Endothelial cell of umbilical vein (primary cell): ENCODE results near the gene DIS3L2.

Source experiments
- EZH2 ChIP-seq: IDR thresholded peaks from 2 replicates; pipeline ENCODE4 v1.6.1; 2012; ENCODE audit warnings: borderline replicate concordance, low read depth, mild to moderate bottlenecking, moderate library complexity, low read length, inconsistent platforms; ENCODE audit not compliant: severe bottlenecking
- JUN ChIP-seq: IDR thresholded peaks from 2 replicates; pipeline ENCODE4 v1.6.1; 2011; ENCODE audit warnings: borderline replicate concordance, low read depth; ENCODE audit not compliant: insufficient read length, insufficient read depth
- MYC ChIP-seq: IDR thresholded peaks from one replicate; pipeline ENCODE4 v1.6.1; 2011; ENCODE audit warnings: mild to moderate bottlenecking, low read depth, low read length
- POLR2A ChIP-seq: IDR thresholded peaks from 2 replicates; pipeline ENCODE4 v1.6.1; 2012; ENCODE audit warnings: low read depth, mild to moderate bottlenecking, control low read depth, low read length
- POLR2AphosphoS5 ChIP-seq: IDR thresholded peaks from 2 replicates; pipeline ENCODE4 v1.6.1; 2012; ENCODE audit warnings: low read depth, mild to moderate bottlenecking, control low read depth, low read length, moderate library complexity; ENCODE audit not compliant: insufficient read depth
- TF ChIP-seq, protein P1 (sequence below), 2 donors: IDR thresholded peaks; 1 replicate in 1 of 2; 2 replicates in 1 of 2; pipeline ENCODE4 v1.5.1; 2011; ENCODE audit warnings: low read length in 2 of 2, mild to moderate bottlenecking in 2 of 2, moderate library complexity in 2 of 2, control low read depth in 1 of 2, inconsistent platforms in 1 of 2, low read depth in 1 of 2; ENCODE audit not compliant: insufficient read depth in 1 of 2; ENCODE audit errors: extremely low read depth in 1 of 2
- TF ChIP-seq, protein P2 (sequence below): IDR thresholded peaks from 2 replicates; pipeline ENCODE4 v1.6.1; 2011; ENCODE audit not compliant: insufficient read depth, insufficient read length

GRCh38 chr2:232287316-232287715 is 325.8 kb downstream of the DIS3L2 start:
- no peak for TF ChIP-seq POLR2A
- TF ChIP-seq, protein P1, sequence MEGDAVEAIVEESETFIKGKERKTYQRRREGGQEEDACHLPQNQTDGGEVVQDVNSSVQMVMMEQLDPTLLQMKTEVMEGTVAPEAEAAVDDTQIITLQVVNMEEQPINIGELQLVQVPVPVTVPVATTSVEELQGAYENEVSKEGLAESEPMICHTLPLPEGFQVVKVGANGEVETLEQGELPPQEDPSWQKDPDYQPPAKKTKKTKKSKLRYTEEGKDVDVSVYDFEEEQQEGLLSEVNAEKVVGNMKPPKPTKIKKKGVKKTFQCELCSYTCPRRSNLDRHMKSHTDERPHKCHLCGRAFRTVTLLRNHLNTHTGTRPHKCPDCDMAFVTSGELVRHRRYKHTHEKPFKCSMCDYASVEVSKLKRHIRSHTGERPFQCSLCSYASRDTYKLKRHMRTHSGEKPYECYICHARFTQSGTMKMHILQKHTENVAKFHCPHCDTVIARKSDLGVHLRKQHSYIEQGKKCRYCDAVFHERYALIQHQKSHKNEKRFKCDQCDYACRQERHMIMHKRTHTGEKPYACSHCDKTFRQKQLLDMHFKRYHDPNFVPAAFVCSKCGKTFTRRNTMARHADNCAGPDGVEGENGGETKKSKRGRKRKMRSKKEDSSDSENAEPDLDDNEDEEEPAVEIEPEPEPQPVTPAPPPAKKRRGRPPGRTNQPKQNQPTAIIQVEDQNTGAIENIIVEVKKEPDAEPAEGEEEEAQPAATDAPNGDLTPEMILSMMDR (IDR thresholded peaks at IDR 0.05; ENCODE audit: extremely low read depth in 1 of 2, insufficient read depth in 1 of 2, low read depth in 1 of 2, low read length in 2 of 2), result no peak
- no peak for TF ChIP-seq POLR2AphosphoS5
- TF ChIP-seq EZH2, result no peak
- TF ChIP-seq, protein P2, sequence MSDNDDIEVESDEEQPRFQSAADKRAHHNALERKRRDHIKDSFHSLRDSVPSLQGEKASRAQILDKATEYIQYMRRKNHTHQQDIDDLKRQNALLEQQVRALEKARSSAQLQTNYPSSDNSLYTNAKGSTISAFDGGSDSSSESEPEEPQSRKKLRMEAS, result no peak
- no peak for TF ChIP-seq MYC
- TF ChIP-seq JUN, result no peak
